ENCODE measurements around the gene KIF4A.

Gene KIF4A

DNA sequence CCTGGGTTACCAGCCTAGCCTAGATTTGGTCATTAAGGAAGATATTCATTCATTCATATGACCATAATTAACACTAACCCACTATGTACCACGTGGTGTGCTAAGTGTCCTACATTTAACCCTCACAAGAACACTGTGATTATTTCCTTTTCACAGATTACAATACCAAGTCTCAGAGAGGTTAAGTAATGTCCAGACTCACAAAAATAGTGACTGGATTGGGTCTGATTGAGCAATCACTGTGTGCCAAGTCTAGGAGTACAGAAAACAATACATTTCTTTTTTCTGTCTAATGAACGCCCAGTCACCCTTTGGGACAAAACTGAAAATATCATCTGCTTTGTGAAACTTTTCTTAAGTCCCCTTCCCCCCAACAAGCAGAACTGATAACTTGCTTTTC is 147.1 kb downstream of the KIF4A start:
- no peak for DNase-seq
- intact Hi-C loops (cut with DNase I) = no loop called here

DNA sequence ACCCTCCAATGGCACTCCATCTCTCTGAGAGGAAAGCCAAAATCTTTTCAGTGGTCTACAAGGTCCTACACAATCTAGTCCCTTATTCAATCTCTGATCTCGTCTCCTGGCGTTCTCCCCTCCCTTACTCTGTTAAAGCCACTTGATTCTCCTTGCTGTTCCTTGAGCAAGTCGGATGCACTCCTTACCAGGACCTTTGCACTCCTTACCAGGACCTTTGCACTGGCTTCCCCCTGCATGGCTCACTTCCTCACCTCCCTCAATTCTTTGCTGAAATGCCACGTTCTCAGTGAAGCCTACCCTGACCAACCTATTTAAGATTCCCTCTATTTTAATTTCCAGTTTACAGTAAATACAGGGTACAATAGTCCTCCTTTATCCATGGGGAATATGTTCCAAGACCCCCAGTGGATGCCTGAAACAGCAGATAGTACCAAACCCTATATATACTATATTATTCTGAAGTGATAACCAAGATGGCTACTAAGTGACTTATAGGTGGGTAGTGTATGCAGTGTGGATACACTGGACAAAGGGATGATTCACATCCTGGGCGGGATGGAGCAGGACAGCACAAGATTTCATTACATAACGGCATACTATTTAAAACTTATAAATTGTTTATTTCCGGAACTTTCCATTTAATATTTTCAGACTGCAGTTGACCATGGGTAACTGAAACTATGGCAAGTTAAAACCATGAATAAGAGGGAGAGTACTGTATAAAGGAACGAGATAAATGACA is 148.2 kb downstream of the KIF4A start:
- no peak for DNase-seq
- intact Hi-C loops (cut with DNase I) = no loop called here

DNA sequence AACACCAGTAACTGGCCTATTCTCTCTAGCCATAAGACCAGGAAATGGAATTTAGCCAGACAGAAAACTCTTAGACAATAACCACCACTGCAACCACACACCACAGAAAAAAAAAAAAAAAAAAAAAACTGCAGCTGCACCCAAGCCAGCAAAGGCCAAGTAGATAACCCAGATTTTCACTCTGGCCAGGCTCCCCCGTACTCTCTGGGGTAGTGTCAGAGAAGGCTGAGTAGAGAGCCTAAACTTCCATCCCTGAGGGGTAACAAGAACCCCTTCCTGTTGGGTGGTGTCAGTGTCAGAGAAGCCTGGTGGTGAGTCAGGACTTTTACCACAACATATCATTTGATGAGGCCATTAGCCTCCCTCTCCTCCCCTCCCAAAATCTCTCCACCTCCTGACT is 149.1 kb downstream of the KIF4A start:
- DNase-seq = no peak
- intact Hi-C loops (cut with DNase I) = no loop called here

DNA sequence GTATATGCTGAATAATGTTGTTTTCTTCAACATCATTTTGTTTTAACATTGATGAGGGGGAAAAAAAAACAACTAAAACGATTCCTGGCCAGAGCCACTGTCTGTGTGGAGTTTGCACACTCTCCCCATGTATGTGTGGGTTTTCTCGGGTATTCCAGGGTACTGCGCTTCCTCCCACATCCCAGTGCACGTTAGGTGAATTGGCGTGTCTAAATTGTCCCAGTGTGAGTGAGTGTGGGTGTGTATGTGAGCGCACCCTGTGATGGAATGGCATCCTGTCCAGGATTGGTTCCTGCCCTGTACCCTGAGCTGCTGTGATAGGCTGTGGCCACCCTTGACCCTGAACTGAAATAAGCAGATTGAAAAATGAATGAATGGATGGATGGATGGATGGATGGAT is 152.3 kb downstream of the KIF4A start:
- intact Hi-C loops (cut with DNase I) = no loop called here
- DNase-seq = no peak

DNA sequence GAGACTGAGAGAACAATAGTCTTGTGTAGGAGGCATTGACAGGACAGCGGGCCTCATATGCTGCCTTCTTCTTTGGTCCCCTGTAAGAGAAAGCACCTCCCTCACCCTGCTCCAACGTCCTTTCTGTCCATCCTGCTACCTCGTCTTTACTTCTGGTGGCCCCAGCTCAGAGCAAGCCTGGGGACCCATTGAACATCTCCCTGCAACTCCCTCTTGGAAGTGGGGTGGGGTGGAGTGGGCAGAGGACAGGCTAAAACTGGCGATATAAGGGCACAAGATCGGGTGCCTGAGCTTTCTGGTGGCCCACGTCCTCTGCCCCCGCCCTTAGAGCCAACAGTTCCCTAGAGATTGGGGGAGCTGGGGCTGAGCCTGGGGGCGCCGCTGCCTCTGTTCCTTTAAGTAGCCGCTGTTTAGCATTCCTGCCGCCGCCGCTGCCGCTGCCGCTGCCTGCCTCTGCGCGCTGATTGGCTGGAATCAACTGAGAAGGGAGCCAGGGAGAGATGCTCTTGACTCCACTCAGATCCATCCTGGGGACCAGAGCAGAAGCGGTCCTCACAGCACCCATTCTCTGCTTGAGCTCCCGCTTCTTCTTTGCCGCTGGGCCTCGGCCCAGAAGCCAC is 154.5 kb downstream of the KIF4A start, which contains the start of gene DLG3:
DLG3 (plus strand) TSS at position 510 of the 620 bp plus-strand sequence. CDS start 367 bp downstream, outside the sequence.
- peak; percentile 64 to 97 (median 78) for DNase-seq
- intact Hi-C loops (cut with DNase I) = no loop called here

DNA sequence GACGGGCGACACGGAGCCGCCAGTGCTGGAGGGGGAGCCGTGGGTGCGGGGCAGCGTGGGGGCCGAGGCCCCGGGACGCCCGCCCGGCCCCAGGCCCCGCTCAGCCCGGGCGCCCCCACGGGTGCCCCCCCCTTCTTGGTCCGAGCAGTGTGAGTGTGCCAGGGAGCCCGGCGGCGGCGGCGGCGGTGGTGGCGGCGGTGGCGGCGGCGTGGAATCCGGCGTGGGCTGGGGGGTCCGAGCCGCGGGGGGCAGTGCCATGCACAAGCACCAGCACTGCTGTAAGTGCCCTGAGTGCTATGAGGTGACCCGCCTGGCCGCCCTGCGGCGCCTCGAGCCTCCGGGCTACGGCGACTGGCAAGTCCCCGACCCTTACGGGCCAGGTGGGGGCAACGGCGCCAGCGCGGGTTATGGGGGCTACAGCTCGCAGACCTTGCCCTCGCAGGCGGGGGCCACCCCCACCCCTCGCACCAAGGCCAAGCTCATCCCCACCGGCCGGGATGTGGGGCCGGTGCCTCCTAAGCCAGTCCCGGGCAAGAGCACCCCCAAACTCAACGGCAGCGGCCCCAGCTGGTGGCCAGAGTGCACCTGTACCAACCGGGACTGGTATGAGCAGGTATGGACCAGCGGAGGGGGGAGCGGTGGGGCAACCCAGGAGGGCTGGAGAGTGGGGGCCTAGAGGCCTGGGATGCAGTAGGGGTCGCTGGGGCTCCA is 155.2 kb downstream of the KIF4A start:
- intact Hi-C loops (cut with DNase I) = no loop called here
- DNase-seq = peak in 1 of 10 donors; percentile 85

DNA sequence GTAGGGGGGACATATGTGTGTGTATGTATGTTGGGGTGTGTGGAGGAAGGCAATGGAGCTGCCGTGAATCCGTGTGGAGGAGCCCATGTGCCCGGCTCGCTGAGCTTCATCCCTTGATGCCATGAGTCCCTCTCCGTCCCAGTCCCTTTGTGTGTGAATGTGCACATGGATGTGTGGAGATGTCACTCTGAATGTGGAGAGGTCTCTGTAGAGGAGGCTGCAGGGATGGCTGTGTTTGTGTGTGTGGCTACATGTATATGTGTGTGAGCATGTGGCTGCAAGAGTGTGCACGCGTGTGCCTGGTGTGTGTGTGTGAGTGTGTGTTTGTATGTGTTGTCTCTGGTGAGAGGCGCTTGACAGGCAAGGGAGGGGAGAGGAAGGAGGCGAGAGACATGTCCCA is 156.0 kb downstream of the KIF4A start:
- DNase-seq = no peak
- intact Hi-C loops (cut with DNase I) = no loop called here

DNA sequence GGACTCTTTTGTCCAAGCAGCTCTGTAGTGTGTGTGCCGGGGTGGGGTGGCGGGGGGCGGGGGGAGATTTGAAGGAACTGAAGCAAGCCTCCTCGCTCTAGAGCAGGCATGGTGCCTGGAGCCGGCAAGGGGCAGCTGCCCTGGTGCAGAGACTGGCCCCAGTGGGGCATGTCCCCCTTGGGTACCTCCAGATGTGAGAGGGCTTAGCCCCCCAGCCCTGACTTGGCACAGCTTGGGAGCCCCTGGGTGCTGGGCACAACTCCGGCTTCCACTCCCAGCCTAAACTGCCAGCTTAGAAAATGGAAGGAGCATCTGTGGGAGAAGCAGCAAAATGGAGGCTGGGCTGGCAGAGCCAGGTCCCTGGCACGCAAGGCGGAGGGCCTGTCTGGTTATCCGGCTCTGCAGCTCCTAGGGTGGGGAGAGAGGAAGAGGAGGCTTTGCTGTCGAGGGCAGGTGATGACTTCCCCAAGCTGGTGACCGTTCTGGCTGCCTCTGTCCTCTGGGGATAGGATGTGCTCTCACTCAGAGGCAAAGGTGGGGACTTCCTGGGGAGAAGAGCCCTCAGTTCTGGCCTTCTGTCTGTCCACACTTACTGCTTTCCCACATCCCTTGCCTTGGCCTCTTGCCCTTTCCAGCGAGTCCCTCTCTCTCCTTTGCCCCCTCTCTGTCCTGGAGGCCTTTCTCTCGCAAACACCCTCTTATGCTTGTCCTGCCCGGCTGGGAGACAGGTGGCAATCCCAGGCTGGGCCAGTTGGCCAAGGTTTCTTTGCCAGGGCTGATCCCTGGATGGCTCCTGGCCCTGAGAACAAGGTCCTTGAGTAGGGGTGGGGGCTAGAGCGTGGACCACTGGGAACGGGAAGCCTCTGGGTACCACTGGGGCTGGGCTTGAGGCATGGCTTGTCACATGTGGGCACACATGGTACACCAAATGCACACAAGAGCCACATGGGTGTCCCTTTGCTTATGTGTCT is 156.8 kb downstream of the KIF4A start:
- DNase-seq = no peak
- intact Hi-C loops (cut with DNase I) = no loop called here

DNA sequence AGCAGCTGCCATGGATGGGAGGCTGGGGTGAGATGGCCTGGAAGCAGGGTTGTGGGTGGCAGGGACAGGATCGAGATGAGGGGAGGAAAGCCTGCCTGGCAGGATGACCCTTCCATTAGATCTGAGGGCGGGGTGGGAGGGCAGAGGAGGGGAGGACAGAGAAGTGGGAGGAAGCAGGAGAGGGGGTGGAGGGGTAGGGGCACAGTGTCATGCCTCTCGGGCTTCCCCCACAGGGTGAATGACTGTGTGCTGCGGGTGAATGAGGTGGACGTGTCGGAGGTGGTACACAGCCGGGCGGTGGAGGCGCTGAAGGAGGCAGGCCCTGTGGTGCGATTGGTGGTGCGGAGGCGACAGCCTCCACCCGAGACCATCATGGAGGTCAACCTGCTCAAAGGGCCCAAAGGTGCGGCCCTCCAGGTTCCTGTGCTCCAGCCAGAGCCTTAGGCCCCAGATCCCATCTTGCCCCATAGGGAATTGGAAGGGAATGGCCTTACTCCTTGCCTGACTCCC is 159.6 kb downstream of the KIF4A start:
- intact Hi-C loops (cut with DNase I) = no loop called here
- no peak for DNase-seq

DNA sequence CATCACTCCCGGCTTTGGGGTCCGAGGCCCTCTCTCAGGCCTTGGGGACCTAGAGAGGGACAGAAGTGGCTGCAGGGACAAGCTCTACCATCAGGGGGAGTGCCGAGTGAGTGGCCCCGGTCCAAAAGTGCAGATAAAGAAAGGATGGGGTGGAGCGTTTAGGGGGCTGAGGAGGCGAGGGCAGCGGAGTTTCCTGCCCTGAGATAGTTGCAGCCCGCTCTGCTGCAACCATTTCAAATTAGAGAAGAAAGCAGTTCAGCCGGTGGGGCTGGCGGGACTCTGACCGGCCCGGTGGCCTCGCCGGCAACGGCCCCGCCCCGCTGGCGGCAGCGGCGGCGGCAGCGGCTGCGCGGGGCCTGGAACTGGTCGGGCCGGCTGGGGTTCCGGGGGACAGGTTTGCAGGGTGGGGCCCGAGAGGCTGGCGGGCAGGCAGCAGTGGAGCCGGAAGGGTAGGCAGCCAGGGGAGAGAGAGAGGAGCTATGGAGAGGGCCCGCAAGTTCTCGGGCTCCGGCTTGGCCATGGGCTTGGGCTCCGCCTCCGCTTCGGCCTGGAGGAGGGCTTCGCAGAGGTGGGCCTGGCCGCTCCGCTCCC is 162.3 kb downstream of the KIF4A start:
- intact Hi-C loops (cut with DNase I) = loop anchor here (10.0 kb wide), 1 partner anchor 213 kb away; no protein-coding TSS in a partner anchor
- peak in 6 of 10 donors; percentile 38 to 91 (median 54) for DNase-seq

DNA sequence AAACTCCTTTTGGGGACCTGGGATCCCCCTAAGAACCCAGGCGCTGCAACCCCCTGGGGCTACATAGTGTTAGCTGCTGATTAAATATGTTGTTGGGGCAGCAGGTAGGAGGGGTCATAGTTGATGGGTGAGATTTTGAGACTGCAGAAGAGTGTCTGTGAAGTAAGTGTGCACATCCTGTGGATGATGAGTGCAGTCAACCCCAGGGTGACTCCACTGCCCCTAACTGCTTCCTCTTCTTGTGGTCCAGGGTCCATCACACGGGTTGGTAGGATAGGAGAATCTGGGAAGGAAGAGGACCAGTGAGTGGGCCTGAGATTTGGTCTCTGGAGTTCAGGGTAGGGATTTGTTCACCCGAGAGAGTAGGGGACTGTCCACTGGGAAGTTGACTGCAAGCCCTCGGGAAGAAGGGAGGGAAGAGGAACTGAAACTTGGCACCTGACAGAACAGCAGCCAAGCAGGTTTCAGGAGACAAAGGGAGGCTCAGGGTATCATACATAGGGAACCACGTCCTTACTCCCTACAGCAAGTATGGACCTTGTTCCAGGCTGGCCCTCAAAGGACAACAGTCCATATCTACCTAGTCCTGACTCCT is 163.2 kb downstream of the KIF4A start:
- no peak for DNase-seq

DNA sequence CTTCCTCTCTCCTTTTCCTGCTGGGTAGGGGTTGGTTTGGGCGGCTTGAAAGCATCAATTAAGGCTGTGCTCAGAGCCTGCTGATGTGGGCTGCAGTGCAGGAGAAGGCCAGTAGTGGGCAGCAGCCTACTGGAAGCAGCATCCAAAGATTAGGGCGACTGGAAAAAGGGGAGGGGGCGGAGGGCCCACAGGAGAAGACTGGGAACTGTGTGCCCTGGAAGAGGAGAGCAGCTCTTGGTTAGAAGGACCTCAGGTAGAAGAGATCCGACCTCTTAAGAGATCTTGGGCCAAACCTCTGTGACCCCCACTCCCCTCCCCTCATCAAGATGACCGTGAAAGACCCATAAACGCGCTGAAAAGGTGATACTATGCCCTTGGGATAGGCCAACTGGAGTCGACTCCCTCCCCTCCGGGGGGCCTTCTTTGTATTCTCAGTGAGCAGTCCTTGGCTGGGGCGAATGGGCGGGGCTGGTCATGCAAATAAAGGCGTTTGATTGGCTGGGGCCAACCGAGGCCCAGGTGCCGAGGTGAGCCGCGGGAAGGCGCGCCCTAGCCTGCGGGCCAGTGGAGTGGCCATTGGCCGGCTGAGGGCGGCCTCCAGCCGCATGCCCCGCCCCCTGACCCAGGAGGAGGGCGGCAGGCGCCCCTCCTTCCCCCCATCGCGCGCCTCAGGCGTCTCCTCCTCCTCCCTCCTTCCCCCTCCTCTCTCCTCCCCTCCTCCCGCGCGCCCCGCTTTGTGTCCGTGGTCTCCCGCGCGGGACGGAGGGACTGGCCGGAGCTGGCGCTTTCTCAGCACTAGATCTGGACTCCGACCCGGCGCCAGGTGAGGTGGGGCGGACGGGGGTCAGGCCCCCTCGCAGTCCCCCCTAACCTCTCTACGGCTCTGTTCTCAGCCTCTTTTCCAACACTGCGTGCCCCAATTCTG is 164.8 kb downstream of the KIF4A start:
- intact Hi-C loops (cut with DNase I) = loop anchor here (10.0 kb wide), 1 partner anchor 210 kb away; no protein-coding TSS in a partner anchor
- DNase-seq = peak in 7 of 10 donors; percentile 32 to 91 (median 54)

More for the DNA sequence above, 163.2 kb downstream of the KIF4A start:
- intact Hi-C loops (cut with DNase I) = loop anchor here (10.0 kb wide), 1 partner anchor 212 kb away; no protein-coding TSS in a partner anchor

DNA sequence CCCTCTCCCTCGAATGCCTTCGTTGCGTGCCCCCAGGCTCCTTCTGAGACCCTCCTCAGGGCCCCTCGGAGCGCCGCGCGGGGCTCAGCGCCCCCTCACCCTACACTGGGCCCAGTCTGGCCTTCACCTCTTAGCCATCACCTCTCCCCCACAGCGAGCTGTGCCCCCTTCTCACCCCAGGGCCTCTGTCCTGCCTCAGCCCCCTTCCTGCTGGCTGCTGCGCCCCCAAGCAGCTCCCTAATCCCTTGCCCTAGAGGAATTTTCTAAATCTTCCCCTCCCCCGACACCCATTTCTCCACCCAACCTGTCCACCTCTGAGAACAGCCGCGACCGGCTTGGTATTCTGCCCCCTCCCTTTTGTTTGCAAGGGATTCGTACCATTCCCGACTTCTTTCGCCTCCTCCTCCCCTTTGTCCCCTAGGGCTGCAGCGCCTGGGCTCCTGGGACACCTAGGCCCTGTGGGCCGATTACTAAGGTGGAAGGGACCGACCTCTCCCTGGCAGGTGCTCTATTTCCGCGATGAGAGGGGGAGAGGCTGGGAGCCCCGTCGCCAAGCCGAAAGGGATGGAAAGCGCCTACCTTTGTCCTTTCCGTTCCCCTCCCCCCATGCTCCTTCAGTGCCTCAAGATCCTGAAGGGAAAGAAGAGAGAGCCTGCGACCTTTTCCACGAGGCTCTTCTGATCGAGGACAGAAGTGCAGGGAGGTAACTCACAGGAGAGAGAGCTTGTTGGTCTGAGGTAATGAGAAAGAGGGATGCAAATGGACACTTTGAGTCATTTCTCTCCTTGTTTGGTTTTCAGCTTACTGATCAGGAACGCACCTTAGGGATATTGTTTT is 165.7 kb downstream of the KIF4A start:
- peak in 1 of 10 donors; percentile 55 for DNase-seq
- intact Hi-C loops (cut with DNase I) = loop anchor here (10.0 kb wide), 1 partner anchor 209 kb away; no protein-coding TSS in a partner anchor

DNA sequence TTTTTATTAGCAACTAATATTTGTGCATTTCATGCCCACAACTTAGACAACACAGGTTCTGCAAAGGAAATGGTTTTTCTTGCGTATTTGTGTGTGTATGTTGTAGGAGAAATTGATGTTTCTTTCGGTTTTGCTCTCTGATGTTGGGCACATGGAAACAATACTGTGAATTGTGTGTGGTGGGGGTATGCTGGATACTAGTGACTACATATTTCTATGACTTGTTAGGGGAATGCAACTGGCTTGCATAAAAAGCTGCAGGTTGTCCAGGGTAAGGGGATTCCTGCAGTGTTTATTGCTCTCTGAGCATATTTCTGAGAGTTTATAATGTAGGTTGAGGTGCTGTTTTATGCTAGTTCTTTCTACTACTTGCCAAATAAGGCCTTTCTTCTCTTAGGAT is 166.4 kb downstream of the KIF4A start:
- no peak for DNase-seq
- intact Hi-C loops (cut with DNase I) = loop anchor here (10.0 kb wide), 1 partner anchor 209 kb away; no protein-coding TSS in a partner anchor

DNA sequence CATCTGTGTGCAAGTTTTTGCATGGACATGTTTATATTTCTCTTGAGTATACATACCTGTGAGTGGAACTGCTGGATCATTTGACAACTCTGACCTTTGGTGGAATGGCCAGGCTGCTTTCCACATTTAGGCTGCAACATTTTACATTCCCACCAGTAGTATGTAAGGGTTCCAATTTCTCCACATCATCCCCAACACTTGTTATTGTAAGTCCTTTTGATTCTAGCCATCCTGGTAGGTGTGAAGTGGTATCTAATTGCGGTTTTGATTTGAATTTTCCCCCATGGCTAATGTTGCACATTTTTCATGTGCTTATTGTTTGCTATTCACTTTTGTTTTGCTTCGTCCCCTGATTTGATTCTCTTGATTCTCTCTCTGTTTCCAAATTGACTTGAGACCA is 171.1 kb downstream of the KIF4A start:
- DNase-seq = no peak
- intact Hi-C loops (cut with DNase I) = no loop called here

DNA sequence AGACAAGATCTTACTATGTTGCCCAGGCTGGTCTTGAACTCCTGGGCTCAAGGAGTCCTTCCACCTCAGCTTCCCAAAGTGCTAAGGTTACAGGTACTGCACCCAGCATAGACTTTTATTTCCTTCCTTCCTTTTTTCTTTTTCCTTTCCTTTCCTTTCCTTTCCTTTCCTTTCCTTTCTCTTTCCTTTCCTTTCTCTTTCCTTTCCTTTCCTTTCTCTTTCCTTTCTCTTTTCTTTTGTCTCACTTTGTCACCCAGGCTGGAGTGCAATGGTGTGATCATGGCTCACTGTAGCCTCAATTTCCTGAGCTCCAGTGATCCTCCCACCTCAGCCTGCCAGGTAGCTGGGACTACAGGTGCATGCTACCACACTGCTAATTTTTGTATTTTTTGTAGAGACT is 174.1 kb downstream of the KIF4A start:
- intact Hi-C loops (cut with DNase I) = no loop called here

DNA sequence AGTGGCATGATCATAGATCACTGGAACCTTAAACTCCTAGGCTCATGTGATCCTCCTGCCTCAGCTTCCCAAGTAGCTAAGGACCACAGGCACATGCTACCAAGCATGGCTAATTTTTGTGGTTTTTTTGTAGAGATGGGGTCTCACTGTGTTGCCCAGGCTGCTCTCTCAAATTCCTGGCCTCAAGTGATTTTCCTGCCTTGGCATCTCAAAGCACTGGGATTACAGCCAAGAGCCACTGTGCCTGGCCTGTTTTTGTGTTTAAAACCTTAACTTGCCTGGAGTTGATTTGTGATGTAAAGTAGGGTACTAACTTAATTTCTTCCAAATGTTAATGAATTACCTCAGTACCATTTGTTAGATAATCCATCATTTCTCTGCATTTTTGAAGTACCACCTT is 177.1 kb downstream of the KIF4A start:
- DNase-seq = no peak
- intact Hi-C loops (cut with DNase I) = no loop called here

More for the DNA sequence above, 174.1 kb downstream of the KIF4A start:
- DNase-seq = no peak
